GM19463 (cell line): ENCODE data around the gene TUSC7.

ENCODE experiments used
- ATAC-seq: cut with Tn5 transposase; IDR thresholded peaks from one replicate; pipeline ENCODE4 v1.9.1; 2021; ENCODE audit warnings: mild to moderate bottlenecking, moderate library complexity; ENCODE audit not compliant: unreplicated experiment

Gene TUSC7

DNA sequence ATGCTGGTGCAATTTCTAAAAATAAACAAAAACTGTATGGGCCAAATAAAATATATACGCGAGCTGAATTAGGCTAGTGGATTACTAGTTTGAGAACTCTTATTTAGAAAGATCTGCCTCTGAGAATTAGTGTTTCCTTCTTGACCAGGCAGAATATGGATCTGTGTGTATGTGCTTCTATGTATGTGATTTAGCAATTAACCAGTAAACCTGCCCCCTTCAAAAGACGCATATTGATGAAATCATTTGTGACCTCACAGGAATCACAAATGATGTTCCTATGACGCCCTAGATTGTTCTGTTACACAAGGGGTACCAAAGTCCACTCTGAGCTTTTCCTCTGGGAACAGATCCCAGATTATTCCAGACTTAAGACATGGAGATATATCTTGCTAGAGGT is at the start of gene TUSC7:
Gene TUSC7, plus strand, starts transcription at position 301 of the 400 bp plus-strand sequence.
- no peak for ATAC-seq

DNA sequence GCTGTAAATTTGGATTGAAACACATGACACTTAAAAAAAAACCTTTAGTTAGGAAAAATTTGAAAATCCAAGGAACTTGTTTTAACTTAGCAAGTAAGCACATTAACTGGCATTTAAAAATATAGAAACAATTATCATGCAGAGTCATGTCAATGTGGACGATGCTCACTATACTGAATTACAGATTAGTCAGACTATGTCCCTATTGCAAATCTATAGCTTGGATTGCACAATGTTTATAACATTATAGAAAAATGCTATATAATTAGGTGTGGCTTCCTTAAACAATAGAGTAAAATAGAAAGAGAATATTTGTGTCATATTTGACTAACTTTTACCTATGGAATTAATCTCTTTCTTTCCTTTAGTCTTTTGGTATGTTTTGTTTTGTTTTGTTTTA is 48.4 kb upstream of the TUSC7 start:
- no peak for ATAC-seq

DNA sequence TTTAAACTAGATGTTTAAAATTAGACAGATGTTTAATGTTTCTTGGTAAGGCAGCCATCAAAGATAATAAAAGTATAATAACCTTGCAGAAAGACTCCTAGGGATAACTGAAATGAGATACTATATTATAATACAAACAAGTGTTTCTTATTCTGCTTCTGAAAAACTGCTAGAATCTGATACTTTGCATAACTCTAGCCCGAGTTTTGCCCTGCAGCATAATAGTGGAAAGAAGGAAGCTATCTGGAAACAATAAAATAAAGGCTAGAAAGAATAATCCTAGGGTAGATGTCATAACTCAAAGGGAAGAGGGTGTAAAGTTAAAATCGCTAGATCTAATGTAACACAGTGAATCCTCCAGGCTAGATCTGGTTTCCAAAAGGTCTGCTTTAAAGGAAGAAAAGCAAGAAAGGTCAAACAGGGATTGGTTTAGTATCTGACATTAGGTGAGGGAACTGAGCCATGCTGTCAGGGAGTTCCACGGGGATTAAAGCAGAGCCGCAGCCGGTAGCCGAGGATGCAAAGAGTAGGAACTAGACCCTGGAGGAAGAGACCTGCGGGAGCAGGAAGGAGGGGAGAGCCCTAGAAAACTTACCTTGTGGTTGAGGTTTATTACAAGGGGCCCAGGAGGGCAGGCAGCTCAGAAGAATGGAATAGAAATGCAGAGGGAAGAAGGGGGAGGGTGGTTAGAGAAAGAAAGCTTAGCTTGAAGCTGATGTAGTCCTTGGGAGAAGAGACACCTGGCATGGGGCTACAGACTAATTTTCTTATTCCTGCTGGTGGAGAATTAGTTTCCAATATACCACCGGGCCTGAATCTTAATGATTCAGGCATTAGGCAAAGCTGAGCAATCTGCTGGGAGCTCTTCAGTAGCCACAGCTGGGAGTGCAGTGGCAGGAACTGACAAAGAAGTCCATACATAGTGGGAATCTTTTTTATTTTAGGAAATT is 46.1 kb upstream of the TUSC7 start:
- ATAC-seq: no peak

DNA sequence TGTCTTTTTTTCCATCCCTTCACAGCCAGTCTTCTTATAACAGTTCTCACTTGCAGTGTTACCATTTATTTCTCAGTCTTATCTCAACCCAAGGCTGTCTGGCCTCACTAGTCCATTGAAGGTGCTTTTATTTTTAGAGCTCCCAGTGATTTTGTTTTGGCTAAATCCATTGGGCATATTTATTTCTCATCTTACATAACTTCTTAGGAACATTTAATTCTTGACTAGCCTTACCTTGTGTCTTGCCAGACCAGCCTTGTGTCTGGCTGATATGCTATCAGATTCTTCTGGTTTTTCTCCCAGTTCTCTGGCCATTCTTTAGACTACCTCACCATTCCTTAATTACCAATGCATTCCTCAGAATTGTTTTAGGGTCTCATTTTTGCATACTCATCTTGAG is 42.3 kb upstream of the TUSC7 start:
- ATAC-seq: no peak

DNA sequence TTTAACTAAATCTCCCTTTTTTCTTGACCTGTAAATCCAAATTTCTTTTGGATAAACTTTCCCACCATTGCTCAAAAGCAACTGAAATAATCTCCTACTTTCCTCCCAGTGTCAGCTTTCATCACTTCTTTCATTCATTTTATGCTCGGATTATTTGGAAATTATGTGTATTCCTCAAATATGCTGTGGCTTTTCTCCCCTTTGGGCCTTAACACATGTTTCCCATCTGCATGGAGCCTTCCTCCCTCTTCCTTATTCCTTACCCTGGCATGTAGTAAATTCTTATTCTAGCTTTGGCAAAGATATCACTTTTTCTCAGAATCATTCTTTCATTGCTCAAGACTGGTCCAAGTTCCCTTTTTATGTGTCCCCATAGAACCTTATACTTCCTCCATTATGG is 41.8 kb upstream of the TUSC7 start:
- no peak for ATAC-seq

DNA sequence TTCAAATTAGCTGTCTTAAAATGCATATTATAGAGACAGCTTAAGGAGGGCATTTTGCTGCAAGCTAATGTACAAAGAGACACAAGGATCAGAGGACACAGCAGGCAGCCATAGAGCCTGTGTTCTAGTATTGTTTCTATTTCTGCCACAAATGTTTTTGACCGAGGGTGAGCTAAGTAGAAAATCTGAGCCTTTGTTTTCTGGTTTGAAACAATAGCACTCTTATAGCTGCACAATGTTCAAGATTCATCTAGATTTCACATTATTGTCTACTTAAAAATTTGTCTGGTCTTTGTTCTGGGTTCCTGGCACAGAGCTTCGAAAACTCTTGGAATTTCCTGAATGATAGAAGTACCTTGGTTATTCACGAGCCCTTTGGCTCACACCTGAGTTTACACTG is 40.0 kb upstream of the TUSC7 start:
- no peak for ATAC-seq

DNA sequence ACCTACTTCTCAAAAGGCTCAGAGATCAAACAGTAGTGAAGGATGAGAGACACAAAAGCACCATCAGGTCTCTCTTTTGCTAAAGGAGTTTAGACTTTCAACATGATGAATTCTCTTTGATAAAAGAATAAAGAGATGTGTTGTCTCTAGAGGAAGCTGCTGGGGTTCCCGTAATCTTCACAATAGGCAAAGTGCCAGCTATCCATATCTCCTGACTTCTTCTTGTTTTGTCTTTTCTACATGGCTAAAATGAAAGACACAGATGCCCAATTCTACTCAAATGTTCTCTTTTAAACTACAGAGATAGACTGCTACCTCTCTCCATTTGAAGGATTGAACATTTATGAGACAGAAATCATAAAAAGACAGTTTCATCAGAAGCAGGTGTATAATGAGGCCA is 38.4 kb upstream of the TUSC7 start:
- ATAC-seq: no peak

DNA sequence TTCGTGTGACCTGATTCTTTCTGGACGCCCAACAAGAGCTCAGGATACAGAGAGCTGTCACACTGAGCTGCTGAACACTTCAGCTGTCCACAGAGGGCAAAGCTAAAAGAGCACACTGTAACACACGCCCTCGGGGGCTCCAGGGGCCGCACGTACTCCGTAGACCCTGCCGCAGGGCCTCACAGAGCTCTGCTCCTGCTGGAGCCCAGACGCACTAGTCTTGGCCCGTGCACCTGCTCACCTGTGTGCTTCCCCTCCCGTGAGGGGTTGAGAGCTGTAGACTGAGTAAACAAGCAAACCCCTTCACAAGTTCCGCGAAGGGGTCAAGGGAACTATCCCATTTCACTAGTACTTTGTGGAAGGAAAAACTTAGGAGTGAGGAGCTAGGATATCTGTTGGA is 30.7 kb upstream of the TUSC7 start:
- ATAC-seq: no peak

DNA sequence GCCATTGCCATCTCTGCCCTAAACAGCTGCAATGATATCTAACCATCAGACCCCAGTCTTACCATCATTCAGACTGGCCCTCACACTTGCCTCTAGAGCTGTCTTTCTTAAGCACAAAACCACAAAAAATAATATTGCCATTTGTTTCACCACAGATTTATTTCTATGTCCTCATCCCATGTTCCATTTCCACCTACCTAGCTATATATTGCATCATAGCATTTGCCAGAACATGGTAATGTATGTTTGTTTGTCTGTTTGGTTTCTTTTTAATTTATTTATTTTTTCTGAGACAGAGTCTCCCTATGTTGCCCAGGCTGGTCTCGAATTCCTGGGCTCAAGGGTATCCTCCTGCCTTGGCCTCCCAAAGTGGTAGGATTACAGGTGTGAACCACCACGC is 18.5 kb upstream of the TUSC7 start:
- no peak for ATAC-seq

DNA sequence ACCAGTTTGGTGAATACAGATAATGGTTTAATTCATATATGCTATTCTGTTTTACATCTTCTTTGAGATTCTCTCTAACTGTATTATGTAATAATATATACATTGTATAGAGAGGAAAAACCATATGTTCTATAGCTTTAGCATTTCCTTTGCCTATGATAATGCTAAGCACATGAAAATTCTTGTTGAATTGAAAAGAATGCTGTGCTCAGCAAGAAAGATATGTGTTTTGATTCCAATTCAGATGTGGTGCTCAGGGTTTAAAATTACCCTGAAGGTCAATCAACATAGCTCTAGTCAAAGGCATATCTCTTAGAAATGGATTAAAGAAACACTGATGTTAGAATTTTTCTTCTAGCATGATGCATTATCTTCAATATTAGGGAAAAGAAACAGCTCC is 8.5 kb upstream of the TUSC7 start:
- ATAC-seq: no peak

DNA sequence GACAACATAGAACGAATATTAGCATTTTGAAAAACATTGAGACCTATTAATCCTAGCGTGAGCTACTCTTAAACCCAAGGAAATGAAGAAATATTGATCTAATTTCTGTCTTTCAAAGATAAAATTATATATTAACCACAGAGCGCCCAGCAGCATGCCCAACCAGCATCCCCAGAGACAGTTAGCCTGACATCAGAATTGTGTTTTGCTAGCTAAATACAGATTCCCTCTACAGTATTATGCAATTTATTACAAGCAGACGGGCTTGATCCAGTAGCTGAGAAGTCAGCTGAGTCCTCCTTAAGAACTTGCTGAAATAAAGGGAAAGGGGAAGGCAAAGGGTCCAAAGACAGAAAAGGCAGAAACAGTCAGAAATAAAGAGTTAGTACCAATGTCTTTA is 7.2 kb upstream of the TUSC7 start:
- no peak for ATAC-seq

DNA sequence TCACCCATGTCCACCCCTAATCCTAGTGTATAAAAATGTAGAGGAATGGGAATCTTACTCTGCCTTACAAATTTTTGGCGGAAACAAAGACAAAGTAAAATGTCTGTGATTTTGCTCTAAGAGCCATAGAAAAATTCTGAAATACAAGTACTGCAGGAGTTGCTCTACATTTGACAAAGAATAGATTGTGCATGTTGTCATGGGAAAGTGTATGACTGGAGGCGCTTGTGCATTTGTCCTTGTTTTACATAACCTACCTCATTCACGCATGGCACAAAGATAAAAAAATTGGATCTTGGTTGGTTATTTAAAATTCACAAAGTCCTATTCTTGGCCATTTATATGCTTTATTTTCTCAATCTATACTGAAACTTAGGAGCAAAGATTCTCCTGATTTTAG is 2.0 kb upstream of the TUSC7 start:
- no peak for ATAC-seq

DNA sequence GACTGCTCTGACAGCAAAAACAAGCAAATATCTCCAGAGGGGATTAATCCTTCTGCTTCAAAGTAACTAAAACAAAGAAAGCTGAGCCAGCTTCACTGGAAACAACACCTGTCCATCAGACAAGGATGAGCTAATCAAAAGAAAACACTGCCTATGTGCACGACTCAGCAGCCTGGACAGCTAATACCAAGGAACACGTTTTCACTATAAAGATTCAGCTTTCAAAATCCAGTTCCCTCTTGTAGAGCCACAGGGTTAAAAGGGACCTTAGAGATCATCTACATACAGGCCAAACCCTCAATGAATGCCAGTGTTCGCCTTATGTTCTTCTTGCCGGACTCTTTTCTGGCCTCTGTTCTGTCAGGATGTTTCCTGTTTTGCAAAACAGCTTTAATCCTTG is 6.9 kb downstream of the TUSC7 start:
- ATAC-seq: no peak

DNA sequence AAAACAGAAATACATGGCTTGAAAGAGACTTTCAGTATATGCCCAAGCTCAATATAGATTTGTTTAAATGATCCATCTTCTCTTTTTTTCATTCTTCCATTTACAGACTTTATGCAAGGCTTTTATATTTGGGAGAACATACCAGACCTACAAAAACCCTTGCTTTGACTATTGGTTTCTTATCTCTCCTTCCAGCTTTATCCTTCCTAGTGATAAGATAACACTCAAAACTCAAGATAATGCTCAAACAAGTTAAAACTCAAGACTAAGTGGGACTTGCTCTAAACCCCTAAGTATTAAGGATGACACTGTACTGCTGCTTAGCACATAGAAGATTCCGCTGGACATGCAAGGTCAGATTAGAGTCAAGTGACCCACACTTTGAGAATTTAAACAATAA is 8.0 kb downstream of the TUSC7 start:
- no peak for ATAC-seq

DNA sequence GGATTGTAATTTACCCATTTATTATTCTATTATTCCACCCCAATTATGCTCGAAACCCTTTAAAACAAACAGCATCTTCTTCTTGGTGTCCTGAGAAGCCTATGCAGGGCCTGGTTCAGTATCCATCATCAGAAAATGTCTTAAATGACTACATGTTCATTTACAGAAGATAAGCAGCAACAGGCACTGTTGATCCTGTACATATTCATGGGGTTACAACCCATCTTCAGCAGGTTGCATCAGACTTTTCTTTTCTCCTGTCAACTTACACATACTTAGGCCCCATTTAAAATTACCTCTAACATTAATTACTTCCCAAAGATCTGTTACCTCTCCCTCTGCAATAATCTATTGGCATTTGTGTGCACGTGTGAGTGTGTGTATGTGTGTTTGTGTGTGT is 18.9 kb downstream of the TUSC7 start:
- ATAC-seq: no peak

DNA sequence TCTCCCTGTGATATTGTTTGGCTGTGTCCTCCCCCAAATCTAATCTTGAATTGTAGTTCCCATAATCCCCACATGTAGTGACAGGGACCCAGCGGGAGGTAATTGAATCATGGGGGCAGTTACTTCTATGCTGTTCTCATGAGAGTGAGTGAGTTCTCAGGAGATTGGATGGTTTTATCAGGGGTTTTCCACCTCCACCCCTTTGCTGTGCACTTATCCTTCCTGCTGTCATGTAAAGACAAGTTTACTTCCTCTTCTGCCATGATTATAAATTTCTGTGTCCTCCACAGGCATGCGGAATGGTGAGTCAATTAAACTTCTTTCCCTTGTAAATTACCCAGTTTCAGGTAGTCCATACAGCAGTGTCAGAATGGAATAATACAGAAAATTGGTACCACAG is 24.7 kb downstream of the TUSC7 start:
- ATAC-seq: no peak

DNA sequence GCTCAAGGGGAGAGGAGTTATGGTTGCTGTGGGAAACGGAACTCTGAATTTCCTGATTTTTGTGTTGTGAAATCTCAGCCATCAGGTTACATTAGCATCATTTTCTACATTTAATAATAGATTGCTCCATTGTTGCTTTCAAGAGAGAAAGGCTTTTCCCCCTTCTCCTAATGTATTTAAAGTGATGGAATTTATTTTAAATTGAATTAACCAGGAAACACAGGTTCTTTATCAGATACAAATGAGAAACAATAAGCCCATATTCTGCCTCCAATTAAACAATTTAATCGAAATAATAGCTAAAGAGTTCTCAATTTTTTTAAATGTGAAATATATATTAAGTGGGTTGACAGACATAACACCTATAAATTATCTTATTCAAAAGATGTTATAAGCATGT is 30.1 kb downstream of the TUSC7 start:
- no peak for ATAC-seq

DNA sequence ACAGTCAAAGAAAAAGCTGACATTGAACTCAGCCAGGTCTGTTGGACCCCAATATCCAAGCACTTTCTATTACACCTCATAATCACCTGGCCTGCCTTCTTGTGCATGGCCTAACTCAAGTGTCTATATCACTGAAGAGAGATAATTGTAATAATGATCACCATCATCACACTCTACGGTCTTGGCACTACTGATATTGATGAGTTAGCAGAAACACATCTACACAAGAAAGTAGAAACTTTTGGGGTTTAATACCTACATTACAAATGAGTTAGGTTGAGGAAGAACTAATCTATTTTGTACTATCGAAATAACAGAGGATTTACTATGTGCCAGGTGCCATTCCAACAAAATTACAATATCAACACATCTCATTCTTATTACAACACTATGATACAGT is 30.7 kb downstream of the TUSC7 start:
- no peak for ATAC-seq

DNA sequence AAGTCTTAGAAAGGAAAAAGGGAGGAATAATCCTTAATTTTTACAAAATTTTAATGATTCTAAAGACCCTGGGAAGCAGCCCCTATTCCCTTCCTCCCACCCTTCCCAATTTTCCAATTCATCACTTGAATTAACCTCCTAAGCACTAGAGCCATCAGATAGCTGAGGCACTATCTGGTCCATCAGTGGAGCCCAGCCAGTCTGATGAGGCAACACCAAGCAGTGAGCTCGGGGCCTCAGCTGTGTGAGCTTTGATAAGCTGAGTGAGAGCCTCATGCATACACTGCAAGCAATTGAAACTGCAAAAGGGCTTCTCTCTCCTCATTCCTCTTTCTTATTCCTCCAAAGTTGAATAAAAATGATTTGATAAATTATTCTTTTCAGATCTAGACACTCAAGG is 31.9 kb downstream of the TUSC7 start:
- no peak for ATAC-seq

DNA sequence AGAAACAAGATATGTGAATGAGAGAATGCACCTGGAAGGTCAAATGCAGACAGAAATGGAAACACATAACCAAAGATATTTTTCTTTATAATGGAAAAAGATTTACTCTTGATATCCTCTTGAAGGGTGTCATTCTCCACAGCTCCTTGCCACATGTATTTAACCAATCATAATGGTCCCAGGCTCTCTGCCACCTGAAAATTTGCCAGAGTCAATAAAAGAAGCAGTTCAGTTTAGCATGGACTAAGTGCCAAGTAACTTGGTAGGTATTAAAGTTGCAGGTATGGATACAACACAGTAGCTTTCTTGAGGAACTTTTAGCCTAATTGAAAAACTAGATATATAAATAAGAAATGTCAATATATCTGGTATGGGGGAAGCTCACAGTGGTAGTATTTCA is 33.5 kb downstream of the TUSC7 start:
- no peak for ATAC-seq

DNA sequence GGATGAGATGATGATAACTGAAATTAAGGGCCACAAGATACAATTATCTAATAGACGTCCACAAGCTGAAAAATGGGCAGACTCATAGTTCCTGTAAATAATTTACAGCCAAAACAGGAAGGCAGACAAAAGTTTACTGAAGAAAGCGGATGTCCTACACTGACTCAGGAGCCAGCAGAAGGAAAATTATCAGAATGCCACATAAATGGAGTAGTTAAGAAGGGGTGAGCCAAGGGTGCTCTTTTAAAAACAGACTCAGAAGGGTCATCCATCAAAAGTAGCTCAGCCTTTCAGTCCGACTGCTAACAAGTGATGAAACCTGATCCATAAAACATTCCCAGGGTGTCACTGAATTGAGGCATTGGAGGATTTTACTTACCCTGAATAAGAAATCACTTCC is 39.8 kb downstream of the TUSC7 start:
- no peak for ATAC-seq

DNA sequence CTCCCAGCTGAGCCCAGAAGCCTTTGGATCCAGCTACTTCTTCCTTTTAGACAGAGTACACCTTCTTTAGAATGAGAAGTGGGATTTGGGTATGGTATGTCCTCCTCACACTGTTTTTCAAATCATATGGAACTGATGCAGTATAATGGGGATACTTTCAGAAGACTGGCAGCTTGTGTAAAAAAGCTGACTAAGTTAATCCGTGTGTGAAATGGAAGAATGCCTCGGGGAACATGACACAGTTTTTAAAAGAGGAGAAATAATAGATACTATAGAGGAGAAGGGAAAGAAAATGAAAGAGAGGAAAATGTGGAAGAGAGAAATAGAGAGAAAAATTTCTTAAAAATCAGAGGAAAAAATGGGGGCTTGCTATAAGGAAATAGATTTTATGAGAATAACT is 47.7 kb downstream of the TUSC7 start:
- ATAC-seq: no peak

DNA sequence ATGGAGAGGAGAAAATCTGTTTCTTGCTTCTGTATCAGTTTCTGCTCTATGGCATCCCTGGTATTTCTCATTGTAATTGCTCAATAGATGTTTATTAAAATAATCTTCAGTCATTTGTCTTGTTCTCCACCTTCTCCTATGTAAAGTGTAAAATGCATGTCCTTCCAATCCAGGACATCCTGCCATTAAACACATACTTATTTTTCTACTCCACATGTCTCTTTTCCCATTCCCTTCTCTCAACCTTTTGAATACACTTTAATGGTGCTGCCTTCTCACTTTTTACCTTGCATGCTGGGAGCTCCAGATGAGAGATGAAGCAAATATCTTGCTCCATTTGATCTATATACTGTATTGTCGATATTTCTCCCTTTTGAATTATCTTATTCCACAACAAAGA is 49.7 kb downstream of the TUSC7 start:
- ATAC-seq: no peak
